ENCODE results near the gene OLIG1.

Gene OLIG1

GRCh38 chr21:33115631-33116510 lies 45.9 kb downstream of the OLIG1 start:
- no peaks in the 10 kb centered on the region for H3K36me3 ChIP-seq (ENCODE audit: control insufficient read depth in 2 of 2, insufficient read depth in 2 of 2, low read length in 2 of 2)
- no peak overlapping the region for H3K27ac ChIP-seq (ENCODE audit: low read length)
- H3K9ac ChIP-seq (ENCODE audit: low read length in 2 of 2): no peak overlapping the region
- peaks cover 13 to 38% of the 10 kb centered on the region in 2 donors for H3K27me3 ChIP-seq (ENCODE audit: control insufficient read depth in 1 of 2, insufficient read depth in 2 of 2, low read length in 2 of 2)
- no peak overlapping the region for H3K4me3 ChIP-seq (ENCODE audit: low read length in 2 of 2)
- H3K4me1 ChIP-seq (ENCODE audit: control insufficient read depth, insufficient read depth, low read length): no peaks in the 10 kb centered on the region
- H3K9me3 ChIP-seq (ENCODE audit: control insufficient read depth in 2 of 2, low read length in 2 of 2): peaks cover 0 to 3% of the 10 kb centered on the region in 2 donors

GRCh38 chr21:33116676-33117075 lies 46.7 kb downstream of the OLIG1 start:
- Histone ChIP-seq H3K27me3 (ENCODE audit: control insufficient read depth in 1 of 2, insufficient read depth in 2 of 2, low read length in 2 of 2) (peaks cover 10 to 32% of the 10 kb centered on the region in 2 donors), H3K4me3 (ENCODE audit: low read length in 2 of 2) (no peak overlapping the region), H3K36me3 (ENCODE audit: control insufficient read depth in 2 of 2, insufficient read depth in 2 of 2, low read length in 2 of 2) (no peaks in the 10 kb centered on the region), H3K4me1 (ENCODE audit: control insufficient read depth, insufficient read depth, low read length) (no peaks in the 10 kb centered on the region), H3K27ac (ENCODE audit: low read length) (no peak overlapping the region), H3K9ac (ENCODE audit: low read length in 2 of 2) (no peak overlapping the region), H3K9me3 (ENCODE audit: control insufficient read depth in 2 of 2, low read length in 2 of 2) (peaks cover 0 to 2% of the 10 kb centered on the region in 2 donors)

GRCh38 chr21:33117101-33117888 lies 47.4 kb downstream of the OLIG1 start:
- peaks cover 13 to 29% of the 10 kb centered on the region in 2 donors for H3K27me3 ChIP-seq (ENCODE audit: control insufficient read depth in 1 of 2, insufficient read depth in 2 of 2, low read length in 2 of 2)
- no peak overlapping the region for H3K9ac ChIP-seq (ENCODE audit: low read length in 2 of 2)
- no peak overlapping the region for H3K4me3 ChIP-seq (ENCODE audit: low read length in 2 of 2)
- H3K27ac ChIP-seq (ENCODE audit: low read length): no peak overlapping the region
- H3K4me1 ChIP-seq (ENCODE audit: control insufficient read depth, insufficient read depth, low read length): no peaks in the 10 kb centered on the region
- H3K9me3 ChIP-seq (ENCODE audit: control insufficient read depth in 2 of 2, low read length in 2 of 2): no peaks in the 10 kb centered on the region
- H3K36me3 ChIP-seq (ENCODE audit: control insufficient read depth in 2 of 2, insufficient read depth in 2 of 2, low read length in 2 of 2): no peaks in the 10 kb centered on the region
